CD4-positive, alpha-beta memory T cell (primary cell): ENCODE measurements around the gene APLN. TPM values are rescaled to one million over a fixed set of nuclear protein-coding genes. Genes with fewer than 3 reads are reported as not detected.

Experiments
- CTCF ChIA-PET: fragments of 350-600 bp; sonication (Branson Sonifier 250); formaldehyde crosslinking; loops from one replicate; lab custom pipeline; 2021; ENCODE audit warnings: inconsistent platforms; ENCODE audit not compliant: partially characterized antibody; lab: Charles Lee
- POLR2A ChIA-PET: fragments of 350-600 bp; sonication (Branson Sonifier 250); formaldehyde crosslinking; loops from one replicate; lab custom pipeline; 2021; ENCODE audit not compliant: partially characterized antibody; lab: Charles Lee
- DNase-seq, 5 donors: peaks; one replicate each; pipeline versions ENCODE4 v3.0.0 to v3.0.0-alpha.2; 2020 to 2022; ENCODE audit warnings: mixed read lengths in 1 of 5
- H3K27ac ChIP-seq: one replicate; pipeline ENCODE4 v1.7.0; 2013; ENCODE audit warnings: low read depth, low read length
- H3K27me3 ChIP-seq: 2 replicates; pipeline ENCODE4 v1.7.0; 2013; ENCODE audit warnings: mild to moderate bottlenecking, low read length, moderate library complexity; ENCODE audit not compliant: insufficient read depth
- H3K36me3 ChIP-seq: 2 replicates; pipeline ENCODE4 v1.7.0; 2013; ENCODE audit warnings: mild to moderate bottlenecking, low read length, moderate library complexity; ENCODE audit not compliant: insufficient read depth
- H3K4me1 ChIP-seq: 2 replicates; pipeline ENCODE4 v1.7.0; 2013; ENCODE audit warnings: mild to moderate bottlenecking, low read length, moderate library complexity; ENCODE audit not compliant: insufficient read depth
- H3K4me3 ChIP-seq, 2 donors: one replicate each; pipeline ENCODE4 v1.7.0; 2013; ENCODE audit warnings: low read length in 2 of 2, mild to moderate bottlenecking in 1 of 2
- H3K9me3 ChIP-seq, 2 donors: one replicate each; pipeline ENCODE4 v1.7.0; 2013; ENCODE audit warnings: low read length in 2 of 2, control low read depth in 1 of 2; ENCODE audit not compliant: control insufficient read depth in 1 of 2
- H3K27ac Mint-ChIP-seq, 7 donors: one replicate each; pipeline ENCODE4 v1.8.0; 2020 to 2021; ENCODE audit warnings: mixed read lengths in 7 of 7, mild to moderate bottlenecking in 6 of 7, inconsistent platforms in 3 of 7, moderate library complexity in 3 of 7
- H3K27me3 Mint-ChIP-seq, 2 donors: one replicate each; pipeline ENCODE4 v1.8.0; 2020 to 2021; ENCODE audit warnings: mixed read lengths in 2 of 2
- H3K36me3 Mint-ChIP-seq, 2 donors: one replicate each; pipeline ENCODE4 v1.8.0; 2020 to 2021; ENCODE audit warnings: mixed read lengths in 2 of 2, inconsistent platforms in 1 of 2, mild to moderate bottlenecking in 1 of 2
- H3K4me1 Mint-ChIP-seq, 4 donors: one replicate each; pipeline ENCODE4 v1.8.0; 2020 to 2021; ENCODE audit warnings: mixed read lengths in 4 of 4, mild to moderate bottlenecking in 1 of 4
- H3K4me3 Mint-ChIP-seq, 8 donors: one replicate each; pipeline ENCODE4 v1.8.0; 2020 to 2021; ENCODE audit warnings: mixed read lengths in 8 of 8, mild to moderate bottlenecking in 7 of 8, moderate library complexity in 6 of 8, inconsistent platforms in 3 of 8
- H3K9me3 Mint-ChIP-seq, 8 donors: one replicate each; pipeline ENCODE4 v1.8.0; 2020 to 2021; ENCODE audit warnings: mixed read lengths in 8 of 8, mild to moderate bottlenecking in 5 of 8, inconsistent platforms in 3 of 8, moderate library complexity in 1 of 8
- intact Hi-C: fragments of 100-400 bp; cut with micrococcal nuclease; formaldehyde crosslinking; loops from one replicate; pipeline ENCODE4 v1.15.1; 2023
- polyA plus RNA-seq, 2 donors: library from polyadenylated mRNA; unstranded; fragments of 300-500 nt; fragmentation: Illumina TruSeq; gene quantifications; one replicate each; pipeline ENCODE4 v1.2.3, GENCODE V29; 2021
- total RNA-seq, 2 experiments: library from RNA; stranded (reverse); gene quantifications; one replicate each; pipeline ENCODE4 v1.2.3, GENCODE V29; 2021

Gene APLN
- total and polyA plus RNA-seq, 4 experiments from 2014 or later: not detected

DNA sequence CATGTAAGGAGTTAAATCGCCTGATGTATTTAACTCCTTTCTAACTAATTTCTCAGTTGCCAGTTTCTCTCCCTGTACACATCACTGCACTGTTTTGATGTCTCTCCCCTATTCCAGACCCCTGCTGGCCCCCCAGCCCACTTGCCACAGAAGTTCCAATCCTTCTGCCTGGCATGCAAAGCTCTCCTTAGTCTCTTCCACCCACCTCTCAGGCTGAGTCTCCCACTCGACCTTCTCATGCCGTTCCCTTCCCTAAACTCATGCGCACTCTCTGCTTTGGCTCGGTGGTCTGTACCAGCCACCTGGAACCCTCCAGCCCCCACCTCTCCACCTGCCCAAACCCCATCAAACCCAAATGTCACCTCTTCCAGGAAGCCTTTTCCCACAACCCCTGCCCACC lies 56.9 kb downstream of the APLN start:
- H3K27ac Mint-ChIP-seq: no peak overlapping the region

DNA sequence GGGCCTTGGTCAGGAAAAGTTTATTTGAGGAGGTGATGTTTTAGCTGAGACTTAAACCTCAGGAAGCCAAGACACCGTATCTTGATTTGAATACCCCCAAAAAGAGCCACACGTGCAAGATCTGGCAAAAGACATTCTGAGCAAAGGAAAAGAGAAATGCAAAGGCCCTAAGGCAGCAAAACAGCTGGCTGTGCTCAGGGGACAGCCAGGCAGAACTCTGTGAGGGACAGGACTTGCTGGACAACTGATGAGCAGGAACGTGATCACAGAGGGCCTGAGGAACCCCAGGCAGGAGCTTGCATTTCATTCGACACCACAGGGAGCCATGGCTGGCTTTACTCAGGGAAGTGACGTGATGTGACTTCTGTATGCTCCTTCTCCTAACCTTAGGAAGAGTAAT lies 58.7 kb downstream of the APLN start:
- no peak overlapping the region for H3K4me3 Mint-ChIP-seq
- H3K27ac ChIP-seq: no peak overlapping the region
- no peaks in the 10 kb centered on the region for H3K36me3 Mint-ChIP-seq
- peaks cover 0 to 2% (median 0%) of the 10 kb centered on the region in 4 donors for H3K4me1 Mint-ChIP-seq
- H3K4me1 ChIP-seq: no peaks in the 10 kb centered on the region
- no peak overlapping the region for H3K4me3 ChIP-seq
- intact Hi-C loops: no loop called here
- no peak for DNase-seq
- no peaks in the 10 kb centered on the region for H3K27me3 ChIP-seq
- H3K27me3 Mint-ChIP-seq: no peaks in the 10 kb centered on the region
- H3K36me3 ChIP-seq: no peaks in the 10 kb centered on the region
- POLR2A ChIA-PET: no interaction called here
- no peaks in the 10 kb centered on the region for H3K9me3 Mint-ChIP-seq
- H3K27ac Mint-ChIP-seq: no peak overlapping the region
- CTCF ChIA-PET: interaction anchor here (0.9 kb wide), 1 partner anchor 12 kb away, joined by 3 read pairs; no protein-coding TSS in a partner anchor
- H3K9me3 ChIP-seq: no peaks in the 10 kb centered on the region

More for the DNA sequence above, 56.9 kb downstream of the APLN start:
- no peaks in the 10 kb centered on the region for H3K36me3 ChIP-seq
- H3K27me3 Mint-ChIP-seq: no peaks in the 10 kb centered on the region
- no peak for DNase-seq
- H3K4me3 Mint-ChIP-seq: no peak overlapping the region
- no peaks in the 10 kb centered on the region for H3K36me3 Mint-ChIP-seq
- no peaks in the 10 kb centered on the region for H3K9me3 Mint-ChIP-seq
- no peaks in the 10 kb centered on the region for H3K27me3 ChIP-seq
- no peak overlapping the region for H3K27ac ChIP-seq
- POLR2A ChIA-PET: no interaction called here
- no peaks in the 10 kb centered on the region for H3K4me1 ChIP-seq
- H3K4me1 Mint-ChIP-seq: peaks cover 0 to 5% (median 3%) of the 10 kb centered on the region in 4 donors
- no peak overlapping the region for H3K4me3 ChIP-seq
- no peaks in the 10 kb centered on the region for H3K9me3 ChIP-seq
- intact Hi-C loops: no loop called here
- CTCF ChIA-PET: no interaction called here

Other genes with a start within 250 kb of the APLN start
- under 1 TPM; 0.26 to 0.39 TPM for gene SMARCA1, start 131.5 kb downstream of the APLN start, total RNA-seq
- under 1 TPM; 0.16 to 0.52 TPM for gene SMARCA1, start 131.5 kb downstream of the APLN start, polyA plus RNA-seq
- 1 to 10 TPM; 2.0 to 2.4 TPM for gene OCRL, start 114.7 kb downstream of the APLN start, total RNA-seq
- gene OCRL, start 114.7 kb downstream of the APLN start, polyA plus RNA-seq: under 1 TPM in 1 of 2 donors, not detected in 1; 0.99 TPM
- under 1 TPM; 0.32 to 0.33 TPM for gene XPNPEP2, start 84.0 kb upstream of the APLN start, total RNA-seq
- under 1 TPM; 0.48 to 0.90 TPM for gene XPNPEP2, start 84.0 kb upstream of the APLN start, polyA plus RNA-seq
- 100 to 1,000 TPM; 148 to 152 TPM for gene SASH3, start 125.0 kb upstream of the APLN start, total RNA-seq
- 100 to 1,000 TPM in 1 of 2 donors, 10 to 100 TPM in 1; 83.3 to 211 TPM for gene SASH3, start 125.0 kb upstream of the APLN start, polyA plus RNA-seq
- 1 to 10 TPM; 5.1 to 6.1 TPM for gene ZDHHC9, start 188.9 kb upstream of the APLN start, total RNA-seq
- 1 to 10 TPM; 5.6 to 8.1 TPM for gene ZDHHC9, start 188.9 kb upstream of the APLN start, polyA plus RNA-seq